Measurements from ENCODE around the gene RPEL1. TPM values are rescaled to one million over a fixed set of nuclear protein-coding genes. Genes with fewer than 3 reads are reported as not detected.

Gene RPEL1
- total and polyA plus RNA-seq, 2 of the 8 experiments (the other 6 are each of a cell fraction or from before 2014, with no cell fraction given), result 0.12 TPM; not detected in 1

- H3K9ac ChIP-seq (replicated peaks in 1 of 4; ENCODE audit: extremely low read depth in 1 of 4, low read depth in 3 of 4, low read length in 3 of 4), result peak overlapping the region in 1 of 4 experiments; percentile 28; a peak in 1 of 7 replicates
- CTCF ChIA-PET (ENCODE audit: partially characterized antibody), result interaction anchor here (0.8 to 1.8 kb wide), 3 partner anchors 14 to 43 kb away, joined by 3 to 5 read pairs (median 4); no protein-coding TSS in a partner anchor
- no peak overlapping the region for H2AK5ac ChIP-seq (ENCODE audit: low read depth, low read length)
- FAIRE-seq (peak; percentile 92), DNase-seq (ENCODE audit: low read depth in 1 of 2, low spot score in 2 of 2) (peak; percentile 82 to 87)
- H3K79me2 ChIP-seq (ENCODE audit: control insufficient read depth in 1 of 2, insufficient read depth in 2 of 2, low read length in 2 of 2), result no peaks in the 10 kb centered on the region
- peak overlapping the region; percentile 89 for H2AFZ ChIP-seq (ENCODE audit: low read length)
- H2BK15ac ChIP-seq (ENCODE audit: low read length), result no peak overlapping the region
- H3K14ac ChIP-seq (ENCODE audit: insufficient read length), result no peak overlapping the region
- H3K56ac ChIP-seq (replicated peaks; ENCODE audit: insufficient read length, low read depth, low read length), result peak overlapping the region; percentile 13
- H4K5ac ChIP-seq (ENCODE audit: insufficient read length, low read depth, low read length), result no peak overlapping the region
- H3K27ac ChIP-seq (ENCODE audit: low read depth, low read length), result 0 out of 2 replicates have a peak overlapping the region, but pooled peaks have one; percentile 37
- H3K18ac ChIP-seq (ENCODE audit: extremely low read depth, low read length), result peak overlapping the region; percentile 80
- no peak overlapping the region for H2BK120ac ChIP-seq (replicated peaks; ENCODE audit: low read depth, low read length)
- 9% methylated on average over 14 of the region's 14 CpGs; no CpG with 5 or more reads in 1 of the 2 experiments for WGBS, 2 experiments (ENCODE audit: extremely low coverage in 1 of 2, insufficient coverage in 1 of 2, insufficient read length in 1 of 2, insufficient replicate concordance in 2 of 2, low coverage in 1 of 2, low lambda C conversion rate in 2 of 2, missing lambda C conversion rate in 1 of 2)
- peaks cover 3 to 12% of the 10 kb centered on the region in 2 experiments for H4K20me1 ChIP-seq (replicated peaks in 1 of 2; ENCODE audit: control insufficient read depth in 1 of 2, insufficient read depth in 2 of 2, low read length in 2 of 2)
- H3K36me3 ChIP-seq (ENCODE audit: control insufficient read depth in 2 of 4, insufficient read depth in 4 of 4, low read length in 3 of 4), result no peaks in the 10 kb centered on the region
- no peak overlapping the region for H2BK12ac ChIP-seq (ENCODE audit: low read depth, low read length)
- peak overlapping the region; percentile 48 for H4K91ac ChIP-seq (replicated peaks; ENCODE audit: insufficient read length, low read length)
- H3K4ac ChIP-seq (replicated peaks; ENCODE audit: insufficient read length, low read depth, low read length), result no peak overlapping the region
- H3K23me2 ChIP-seq (ENCODE audit: low read depth, low read length), result peaks cover 11% of the 10 kb centered on the region
- H3K4me3 ChIP-seq (ENCODE audit: extremely low read depth in 1 of 4, insufficient read depth in 2 of 4, low read depth in 3 of 4, low read length in 4 of 4), result peak overlapping the region; percentile 20 to 49 (median 32); a peak in 6 of 8 replicates
- 0 out of 2 replicates have a peak overlapping the region, but pooled peaks have one; percentile 12 for H2BK5ac ChIP-seq (ENCODE audit: low read depth, low read length)
- H3K79me1 ChIP-seq (ENCODE audit: low read depth, low read length), result no peaks in the 10 kb centered on the region
- POLR2A ChIA-PET (ENCODE audit: partially characterized antibody), result interaction anchor here (0.9 kb wide), 1 partner anchor 90 kb away, joined by 5 read pairs; no protein-coding TSS in a partner anchor
- no peak overlapping the region for H2BK20ac ChIP-seq (ENCODE audit: low read length)
- no peak overlapping the region for H4K8ac ChIP-seq (ENCODE audit: extremely low read depth, insufficient read depth, low read length)
- peaks cover 10 to 18% (median 13%) of the 10 kb centered on the region in 4 experiments for H3K4me1 ChIP-seq (replicated peaks in 1 of 4; ENCODE audit: control insufficient read depth in 3 of 4, insufficient read depth in 4 of 4, low read length in 3 of 4)
- peaks cover 11 to 23% (median 21%) of the 10 kb centered on the region in 4 experiments for H3K27me3 ChIP-seq (replicated peaks in 1 of 4; ENCODE audit: control insufficient read depth in 3 of 4, extremely low read depth in 1 of 4, insufficient read depth in 3 of 4, low read length in 3 of 4)
- no peaks in the 10 kb centered on the region for H3K9me3 ChIP-seq (ENCODE audit: insufficient read depth in 2 of 2, low read depth in 1 of 2, low read length in 1 of 2)
- no peak overlapping the region for H3K23ac ChIP-seq (ENCODE audit: insufficient read length)
- H3K4me2 ChIP-seq (ENCODE audit: insufficient read depth in 1 of 2, low read depth in 2 of 2, low read length in 2 of 2), result peak overlapping the region; percentile 70 to 75
- TF ChIP-seq SP1 (IDR thresholded peaks at IDR 0.05; ENCODE audit: low read depth, low read length), result peak; percentile 72; the same call in 1 of the 2 replicates
- peak; percentile 44; the same call in 1 of the 2 replicates for TF ChIP-seq TBP (IDR thresholded peaks at IDR 0.05; ENCODE audit: low read depth, low read length)
- peak; percentile 85 for TF ChIP-seq POLR2AphosphoS5 (IDR thresholded peaks at IDR 0.05; ENCODE audit: low read depth, low read length)
- no peak for TF ChIP-seq E2F6 (IDR thresholded peaks at IDR 0.05)
- peak; percentile 12 to 77; a peak in 2 of 3 replicates for TF ChIP-seq EP300 (IDR thresholded peaks at IDR 0.05; ENCODE audit: borderline replicate concordance in 1 of 2, low read depth in 2 of 2, low read length in 2 of 2)
- no peak for TF ChIP-seq NRF1 (IDR thresholded peaks at IDR 0.05; ENCODE audit: low read depth, low read length)
- TF ChIP-seq RFX5 (IDR thresholded peaks at IDR 0.05; ENCODE audit: borderline replicate concordance, low read depth, low read length), result no peak
- TF ChIP-seq MAX (IDR thresholded peaks at IDR 0.05), result peak; percentile 92
Measured at GRCh38 chr10:103281753-103282152, 36.1 kb downstream of the RPEL1 start.
